Measurements from ENCODE around the gene CCL20.
"Not testable (repeated sequence)": the region's sequence is repeated elsewhere in the genome, so short reads cannot be mapped to it uniquely, and the experiment has no call there.

CCL20 gene

GRCh38 chr2:227839339-227840129 lies 25.9 kb downstream of the CCL20 start:
- DNase-seq = not testable (repeated sequence)

GRCh38 chr2:227846831-227847230 lies 33.2 kb downstream of the CCL20 start:
- DNase-seq = no peak

- no peak for DNase-seq
Measured at GRCh38 chr2:227848146-227848545, 34.5 kb downstream of the CCL20 start.

- DNase-seq = no peak
Measured at GRCh38 chr2:227848586-227848985, 34.9 kb downstream of the CCL20 start.

GRCh38 chr2:227849906-227850305 lies 36.3 kb downstream of the CCL20 start:
- DNase-seq = no peak

GRCh38 chr2:227853204-227853629 lies 39.6 kb downstream of the CCL20 start:
- DNase-seq = no peak

- no peak for DNase-seq
Measured at GRCh38 chr2:227853765-227854271, 40.2 kb downstream of the CCL20 start.

- DNase-seq = no peak
Measured at GRCh38 chr2:227855440-227855839, 41.8 kb downstream of the CCL20 start.

GRCh38 chr2:227856697-227857096 lies 43.1 kb downstream of the CCL20 start:
- no peak for DNase-seq

GRCh38 chr2:227860221-227860641 lies 46.6 kb downstream of the CCL20 start:
- DNase-seq = no peak

GRCh38 chr2:227861011-227861410 lies 47.4 kb downstream of the CCL20 start:
- no peak for DNase-seq

GRCh38 chr2:227862227-227862740 lies 48.6 kb downstream of the CCL20 start:
- peak; percentile 35 for DNase-seq

GRCh38 chr2:227862741-227863588 lies 49.3 kb downstream of the CCL20 start:
- no peak for DNase-seq

- DNase-seq = no peak
Measured at GRCh38 chr2:227864161-227864756, 50.6 kb downstream of the CCL20 start.

GRCh38 chr2:227865291-227865690 lies 51.6 kb downstream of the CCL20 start:
- DNase-seq = no peak
